Breast epithelium (tissue), 3 donors: Measurements from ENCODE around the gene SS18L1.

Experiments
- CTCF ChIP-seq, 3 donors: fragments of 450-650 bp; IDR thresholded peaks; one replicate each; pipeline ENCODE4 v1.5.1; 2016 to 2017; ENCODE audit warnings: antibody characterized with exemption in 3 of 3, mild to moderate bottlenecking in 3 of 3, moderate library complexity in 3 of 3
- POLR2A ChIP-seq: fragments of 450-650 bp; IDR thresholded peaks from one replicate; pipeline ENCODE4 v1.6.1; 2016; ENCODE audit warnings: antibody characterized with exemption, mild to moderate bottlenecking, moderate library complexity

- TF ChIP-seq POLR2A (no peak), CTCF (IDR thresholded peaks at IDR 0.05) (no peak)
Measured at GRCh38 chr20:62097881-62098407, 45.6 kb upstream of the SS18L1 start.
